Colonic mucosa (tissue), 4 donors: ENCODE measurements around the gene COL4A2. TPM values are rescaled to one million over a fixed set of nuclear protein-coding genes. Genes with fewer than 3 reads are reported as not detected.

Source experiments
- DNase-seq: peaks from one replicate; pipeline ENCODE4 v3.0.0-alpha.2; 2020
- H3K27ac ChIP-seq: fragments of 200-600 bp; one replicate; pipeline ENCODE4 v1.8.0; 2021
- H3K27me3 ChIP-seq: fragments of 200-600 bp; one replicate; pipeline ENCODE4 v1.8.0; 2021
- H3K36me3 ChIP-seq: fragments of 200-600 bp; one replicate; pipeline ENCODE4 v1.8.0; 2021
- H3K4me1 ChIP-seq: fragments of 200-600 bp; one replicate; pipeline ENCODE4 v1.8.0; 2021; ENCODE audit warnings: mild to moderate bottlenecking
- H3K4me3 ChIP-seq: fragments of 200-600 bp; one replicate; pipeline ENCODE4 v1.8.0; 2021
- H3K9ac ChIP-seq, 2 donors: one replicate each; pipeline ENCODE4 v1.7.0; 2013; ENCODE audit warnings: control low read depth in 2 of 2, low read depth in 2 of 2, low read length in 2 of 2
- H3K9me3 ChIP-seq: fragments of 200-600 bp; one replicate; pipeline ENCODE4 v1.8.0; 2021
- CTCF ChIP-seq: fragments of 200-600 bp; IDR thresholded peaks from one replicate; pipeline ENCODE4 v1.8.0; 2022; ENCODE audit warnings: antibody characterized with exemption, mild to moderate bottlenecking
- intact Hi-C: fragments of 100-400 bp; cut with DNase I; formaldehyde crosslinking; loops from one replicate; pipeline ENCODE4 v1.14.1; 2022
- total RNA-seq, 2 donors: library from RNA; stranded (reverse); fragmentation: NEBNext Ultra II Directional in 1 of 2; extraction: Animal tissue kit (Norgen Biotek cat#: 25700) in 1 of 2; gene quantifications; one replicate each; pipeline ENCODE4 v1.2.1, GENCODE V29; 2021
- donor health status: healthy.
- donor health status: DM: no; HTN: no; CAD: no.
- donor health status: DM: no; HTN: no; CAD: no.

The COL4A2 gene
- total RNA-seq, 2 donors from 2014 or later: 61.1 to 111 TPM

DNA sequence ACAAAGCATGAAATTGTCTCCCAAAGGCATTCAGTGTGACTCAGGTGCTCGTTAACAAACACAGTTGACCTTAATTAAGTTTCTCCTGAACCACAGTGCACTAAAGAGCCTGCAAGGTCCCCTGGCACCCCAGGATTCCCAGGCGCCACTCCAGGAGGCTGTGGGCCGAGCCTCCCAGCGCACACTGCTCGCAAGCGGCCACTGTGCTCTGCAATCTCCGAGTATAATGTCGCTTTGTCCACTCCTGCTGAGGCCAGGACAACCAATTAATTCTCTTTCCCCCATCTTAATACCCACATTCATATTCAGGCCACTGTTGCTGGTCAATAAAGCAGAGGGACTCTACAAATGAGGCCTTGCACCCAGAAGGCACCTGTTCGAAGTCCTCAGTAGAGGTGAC lies 245.7 kb downstream of the COL4A2 start:
- intact Hi-C loops: no loop called here
- H3K4me3 ChIP-seq: no peak overlapping the region
- no peak for TF ChIP-seq CTCF
- H3K27ac ChIP-seq: no peak overlapping the region
- H3K27me3 ChIP-seq: no peaks in the 10 kb centered on the region
- DNase-seq: no peak
- no peak overlapping the region for H3K9ac ChIP-seq
- no peaks in the 10 kb centered on the region for H3K9me3 ChIP-seq
- peaks cover 10% of the 10 kb centered on the region for H3K4me1 ChIP-seq
- no peaks in the 10 kb centered on the region for H3K36me3 ChIP-seq

GRCh38 chr13:110553417-110553816 lies 246.3 kb downstream of the COL4A2 start:
- H3K36me3 ChIP-seq: no peaks in the 10 kb centered on the region
- no peak for TF ChIP-seq CTCF
- intact Hi-C loops: no loop called here

DNA sequence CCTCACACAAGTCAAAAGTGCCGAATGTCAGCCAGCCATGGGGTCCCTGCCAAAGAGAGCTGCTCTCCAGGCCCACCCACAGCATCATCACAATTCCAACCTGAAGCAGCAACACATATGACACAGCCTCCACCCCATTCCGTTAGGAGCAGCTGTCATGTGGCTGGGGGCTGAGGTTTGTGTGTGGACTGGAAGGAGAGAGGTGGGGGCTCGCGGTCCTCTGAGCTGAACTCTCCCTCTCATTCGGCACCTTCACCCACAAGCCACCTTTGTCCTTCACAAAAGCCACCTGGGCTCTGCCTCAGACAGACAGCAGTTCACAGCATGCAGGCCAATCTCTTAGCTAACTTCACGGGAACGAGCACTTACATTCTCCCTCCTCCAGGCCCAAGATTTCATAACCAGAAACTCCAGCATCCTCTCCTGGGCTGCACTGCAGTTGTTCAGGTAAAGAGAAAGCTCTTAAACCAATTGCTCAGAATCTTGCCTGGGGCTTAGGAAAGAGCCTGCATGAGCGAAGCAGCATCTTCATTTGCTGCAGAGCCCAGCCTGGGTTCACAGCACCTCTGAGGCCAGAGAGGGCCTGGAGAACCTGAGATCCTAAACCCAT lies 247.2 kb downstream of the COL4A2 start:
- intact Hi-C loops: no loop called here
- no peak overlapping the region for H3K4me3 ChIP-seq
- no peak for DNase-seq
- no peak overlapping the region for H3K9ac ChIP-seq
- H3K9me3 ChIP-seq: no peaks in the 10 kb centered on the region
- no peaks in the 10 kb centered on the region for H3K27me3 ChIP-seq
- no peak overlapping the region for H3K27ac ChIP-seq
- peaks cover 10% of the 10 kb centered on the region for H3K4me1 ChIP-seq
- no peak for TF ChIP-seq CTCF
- no peaks in the 10 kb centered on the region for H3K36me3 ChIP-seq

More at GRCh38 chr13:110553417-110553816, 246.3 kb downstream of the COL4A2 start:
- no peaks in the 10 kb centered on the region for H3K27me3 ChIP-seq
- no peak for DNase-seq
- H3K27ac ChIP-seq: no peak overlapping the region
- H3K9me3 ChIP-seq: no peaks in the 10 kb centered on the region
- H3K4me3 ChIP-seq: no peak overlapping the region
- peaks cover 10% of the 10 kb centered on the region for H3K4me1 ChIP-seq
- H3K9ac ChIP-seq: no peak overlapping the region

DNA sequence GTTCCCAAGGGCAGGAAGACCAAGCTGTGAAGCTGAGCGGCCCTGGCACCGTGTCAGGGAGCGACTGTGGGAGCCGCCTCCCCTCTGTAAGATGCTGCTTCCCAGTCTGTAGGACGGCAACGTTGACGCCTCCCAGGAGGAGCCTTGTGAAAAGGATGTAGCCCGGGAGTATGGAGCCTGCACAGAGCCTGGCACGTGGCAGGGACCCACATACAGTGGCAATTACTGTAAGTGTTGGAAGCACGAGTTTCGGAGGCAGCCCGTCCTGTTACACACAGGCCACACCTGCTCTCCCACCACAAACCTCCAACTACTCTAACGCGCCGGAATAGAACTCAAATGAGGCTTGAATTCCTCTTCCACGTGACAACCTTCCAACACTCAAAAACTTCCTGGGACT lies 247.9 kb downstream of the COL4A2 start:
- Histone ChIP-seq H3K4me1 (peaks cover 10% of the 10 kb centered on the region), H3K27me3 (no peaks in the 10 kb centered on the region), H3K9me3 (no peaks in the 10 kb centered on the region), H3K9ac (no peak overlapping the region), H3K27ac (no peak overlapping the region), H3K4me3 (no peak overlapping the region), H3K36me3 (no peaks in the 10 kb centered on the region)
- no peak for TF ChIP-seq CTCF
- intact Hi-C loops: no loop called here
- DNase-seq: no peak

GRCh38 chr13:110555601-110556223 lies 248.6 kb downstream of the COL4A2 start:
- no peak overlapping the region for H3K4me3 ChIP-seq
- no peaks in the 10 kb centered on the region for H3K27me3 ChIP-seq
- no peaks in the 10 kb centered on the region for H3K9me3 ChIP-seq
- H3K36me3 ChIP-seq: no peaks in the 10 kb centered on the region
- H3K9ac ChIP-seq: peak overlapping the region in 1 of 2 donors; percentile 75
- intact Hi-C loops: no loop called here
- DNase-seq: peak; percentile 71
- no peak for TF ChIP-seq CTCF
- H3K4me1 ChIP-seq: peaks cover 10% of the 10 kb centered on the region
- peak overlapping the region; percentile 65 for H3K27ac ChIP-seq
